WTC11 (cell line): ENCODE measurements around the gene STRA6.

ENCODE experiments used
- CREM ChIP-seq: sonication (generic); formaldehyde crosslinking; IDR thresholded peaks from 2 replicates; pipeline ENCODE4 v1.8.1; 2022; ENCODE audit warnings: mild to moderate bottlenecking, missing genetic modification reagents, moderate library complexity
- FOXP1 ChIP-seq: sonication (generic); formaldehyde crosslinking; IDR thresholded peaks from 2 replicates; pipeline ENCODE4 v1.8.0; 2022; ENCODE audit warnings: missing genetic modification reagents, mild to moderate bottlenecking, moderate library complexity, borderline replicate concordance
- SMAD3 ChIP-seq: sonication (generic); formaldehyde crosslinking; IDR thresholded peaks from 2 replicates; pipeline ENCODE4 v1.8.0; 2022; ENCODE audit warnings: missing genetic modification reagents, mild to moderate bottlenecking, borderline replicate concordance
- SOX15 ChIP-seq: fragments of 250-450 bp; sonication (Bioruptor Pico); IDR thresholded peaks from 2 replicates; pipeline ENCODE4 v1.9.0; 2021; ENCODE audit warnings: mild to moderate bottlenecking
- ZNF423 ChIP-seq: fragments of 250-450 bp; sonication (Bioruptor Pico); IDR thresholded peaks from 2 replicates; pipeline ENCODE4 v2.1.2; 2022; ENCODE audit warnings: mild to moderate bottlenecking, moderate library complexity
- TF ChIP-seq, protein P1 (sequence below): fragments of 200-600 bp; IDR thresholded peaks from 2 replicates; pipeline ENCODE4 v1.8.0; 2022; ENCODE audit warnings: antibody characterized with exemption

DNA sequence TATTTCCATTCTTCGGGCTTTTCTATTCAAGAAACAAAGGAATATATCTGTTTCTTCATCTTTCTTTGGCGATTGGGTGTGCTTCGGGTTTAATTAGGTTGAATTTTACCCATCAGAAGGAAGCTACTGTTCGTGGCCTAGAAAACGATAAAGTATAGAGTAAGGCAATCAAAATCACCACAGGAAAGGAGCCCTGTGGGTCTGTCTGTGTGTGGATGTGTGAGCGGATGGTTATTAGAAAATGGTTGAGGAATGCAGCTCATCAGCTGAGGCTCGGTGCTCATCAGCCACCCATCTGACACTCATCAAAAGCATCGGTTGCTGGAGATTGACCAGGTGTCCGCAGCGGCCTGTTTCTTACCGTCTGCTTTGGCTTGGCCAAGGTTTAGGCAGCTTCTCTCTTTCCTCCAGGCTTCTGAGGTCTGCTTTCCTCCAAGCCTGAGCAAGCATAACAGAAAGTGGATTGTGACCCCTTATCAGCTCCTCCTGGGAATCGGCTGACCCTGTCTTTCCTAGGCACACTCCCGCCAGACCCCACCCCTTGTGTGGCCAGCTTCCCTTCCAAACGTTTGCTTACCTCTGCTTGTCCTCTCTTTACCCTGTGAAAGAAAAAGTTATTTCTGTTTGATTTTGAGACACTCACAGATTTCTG, 46.7 kb downstream of the STRA6 start:
- TF ChIP-seq SOX15 (CRISPR knock-in tag) (no peak), CREM (CRISPR knock-in tag) (no peak), SMAD3 (CRISPR knock-in tag) (no peak), FOXP1 (CRISPR knock-in tag) (no peak), ZNF423 (no peak)
- TF ChIP-seq, protein P1, sequence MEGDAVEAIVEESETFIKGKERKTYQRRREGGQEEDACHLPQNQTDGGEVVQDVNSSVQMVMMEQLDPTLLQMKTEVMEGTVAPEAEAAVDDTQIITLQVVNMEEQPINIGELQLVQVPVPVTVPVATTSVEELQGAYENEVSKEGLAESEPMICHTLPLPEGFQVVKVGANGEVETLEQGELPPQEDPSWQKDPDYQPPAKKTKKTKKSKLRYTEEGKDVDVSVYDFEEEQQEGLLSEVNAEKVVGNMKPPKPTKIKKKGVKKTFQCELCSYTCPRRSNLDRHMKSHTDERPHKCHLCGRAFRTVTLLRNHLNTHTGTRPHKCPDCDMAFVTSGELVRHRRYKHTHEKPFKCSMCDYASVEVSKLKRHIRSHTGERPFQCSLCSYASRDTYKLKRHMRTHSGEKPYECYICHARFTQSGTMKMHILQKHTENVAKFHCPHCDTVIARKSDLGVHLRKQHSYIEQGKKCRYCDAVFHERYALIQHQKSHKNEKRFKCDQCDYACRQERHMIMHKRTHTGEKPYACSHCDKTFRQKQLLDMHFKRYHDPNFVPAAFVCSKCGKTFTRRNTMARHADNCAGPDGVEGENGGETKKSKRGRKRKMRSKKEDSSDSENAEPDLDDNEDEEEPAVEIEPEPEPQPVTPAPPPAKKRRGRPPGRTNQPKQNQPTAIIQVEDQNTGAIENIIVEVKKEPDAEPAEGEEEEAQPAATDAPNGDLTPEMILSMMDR: no peak
